RWPE1 (cell line): ENCODE results near the gene CMIP.

ENCODE experiments used
- CTCF ChIA-PET: fragments of 350-600 bp; sonication (Branson Sonifier 250); formaldehyde crosslinking; extraction: SDS; loops from one replicate; lab custom pipeline; 2021; lab: Yijun Ruan, JAX
- POLR2A ChIA-PET: fragments of 400-600 bp; formaldehyde crosslinking; extraction: SDS; loops from one replicate; lab custom pipeline; 2020; ENCODE audit warnings: antibody characterized with exemption; ENCODE audit not compliant: low non-redundant PET; lab: Yijun Ruan, JAX
- DNase-seq: peaks from one replicate; pipeline ENCODE4 v3.0.0; 2012; ENCODE audit warnings: low spot score
- H3K27ac ChIP-seq: fragments of 450-650 bp; 2 replicates; pipeline ENCODE4 v1.5.1; 2017
- TF ChIP-seq, protein P1 (sequence below): fragments of 450-650 bp; conservative IDR thresholded peaks from 2 replicates; pipeline ENCODE4 v1.5.1; 2017; ENCODE audit warnings: low read depth, mild to moderate bottlenecking

CMIP gene

DNA sequence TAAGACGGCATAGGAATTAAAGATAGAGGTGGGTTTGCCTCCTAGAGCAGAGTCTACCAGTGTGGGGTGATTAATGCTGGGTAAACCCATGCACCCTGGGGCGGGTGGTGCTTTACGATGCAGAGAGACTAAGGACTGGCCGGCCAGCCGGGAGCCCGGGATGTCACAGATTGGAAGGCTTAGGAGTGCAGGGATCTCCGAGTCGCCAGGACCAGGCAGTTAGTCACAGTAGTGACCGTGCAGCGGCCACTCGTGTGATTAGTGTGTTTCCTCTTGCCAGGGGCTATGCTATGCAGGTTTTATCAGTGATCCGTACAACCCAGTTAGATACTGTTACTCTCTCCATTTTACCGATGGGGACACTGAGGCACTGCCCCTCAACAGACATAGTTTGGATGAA is 10.4 kb downstream of the CMIP start:
- no peak overlapping the region for H3K27ac ChIP-seq
- TF ChIP-seq, protein P1, sequence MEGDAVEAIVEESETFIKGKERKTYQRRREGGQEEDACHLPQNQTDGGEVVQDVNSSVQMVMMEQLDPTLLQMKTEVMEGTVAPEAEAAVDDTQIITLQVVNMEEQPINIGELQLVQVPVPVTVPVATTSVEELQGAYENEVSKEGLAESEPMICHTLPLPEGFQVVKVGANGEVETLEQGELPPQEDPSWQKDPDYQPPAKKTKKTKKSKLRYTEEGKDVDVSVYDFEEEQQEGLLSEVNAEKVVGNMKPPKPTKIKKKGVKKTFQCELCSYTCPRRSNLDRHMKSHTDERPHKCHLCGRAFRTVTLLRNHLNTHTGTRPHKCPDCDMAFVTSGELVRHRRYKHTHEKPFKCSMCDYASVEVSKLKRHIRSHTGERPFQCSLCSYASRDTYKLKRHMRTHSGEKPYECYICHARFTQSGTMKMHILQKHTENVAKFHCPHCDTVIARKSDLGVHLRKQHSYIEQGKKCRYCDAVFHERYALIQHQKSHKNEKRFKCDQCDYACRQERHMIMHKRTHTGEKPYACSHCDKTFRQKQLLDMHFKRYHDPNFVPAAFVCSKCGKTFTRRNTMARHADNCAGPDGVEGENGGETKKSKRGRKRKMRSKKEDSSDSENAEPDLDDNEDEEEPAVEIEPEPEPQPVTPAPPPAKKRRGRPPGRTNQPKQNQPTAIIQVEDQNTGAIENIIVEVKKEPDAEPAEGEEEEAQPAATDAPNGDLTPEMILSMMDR = no peak
- ChIA-PET POLR2A (no interaction called here), CTCF (no interaction called here)
- DNase-seq = no peak

DNA sequence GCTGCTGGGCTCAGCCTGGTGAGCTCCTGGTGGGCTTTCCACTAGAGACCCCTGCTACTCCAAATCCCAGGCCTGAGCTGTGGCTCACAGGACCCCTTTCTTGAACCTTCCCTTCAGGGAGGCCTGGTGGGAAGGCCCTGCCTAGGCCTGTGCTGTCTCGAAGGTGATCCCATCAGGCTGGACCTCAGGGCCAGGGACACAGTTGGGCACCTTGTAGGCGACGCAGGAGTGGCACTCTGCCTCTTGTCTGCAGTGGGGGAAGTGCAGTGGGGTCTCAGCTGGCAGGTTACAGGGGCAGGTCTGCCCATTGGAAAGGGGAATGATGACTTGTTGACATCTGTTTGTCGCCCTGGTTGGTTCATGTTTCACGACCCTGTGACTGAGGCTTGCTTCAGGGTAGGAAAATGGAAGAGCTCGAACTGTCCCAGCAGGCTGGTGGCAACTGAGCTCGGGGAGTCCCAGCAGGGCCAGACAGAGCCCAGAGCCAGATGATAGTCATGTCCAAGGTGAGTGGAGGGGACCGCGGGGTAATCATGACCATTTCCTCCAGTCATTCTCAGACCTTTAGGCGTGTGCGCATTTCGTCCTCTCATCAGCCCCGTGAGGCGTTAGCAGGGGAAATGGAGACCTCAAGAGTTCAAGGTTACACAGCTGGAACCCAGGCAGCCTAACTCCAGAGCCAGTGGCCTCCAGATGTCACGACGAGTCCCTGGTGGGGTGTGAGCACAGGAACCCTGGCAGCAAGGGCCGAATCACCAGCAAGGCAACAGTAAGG is 11.3 kb downstream of the CMIP start:
- peak overlapping the region; percentile 57 for H3K27ac ChIP-seq
- POLR2A ChIA-PET = interaction anchor here (0.8 kb wide), 1 partner anchor 40 kb away, joined by 3 read pairs; no protein-coding TSS in a partner anchor
- no peak for DNase-seq
- CTCF ChIA-PET = no interaction called here
- TF ChIP-seq, protein P1 = no peak

DNA sequence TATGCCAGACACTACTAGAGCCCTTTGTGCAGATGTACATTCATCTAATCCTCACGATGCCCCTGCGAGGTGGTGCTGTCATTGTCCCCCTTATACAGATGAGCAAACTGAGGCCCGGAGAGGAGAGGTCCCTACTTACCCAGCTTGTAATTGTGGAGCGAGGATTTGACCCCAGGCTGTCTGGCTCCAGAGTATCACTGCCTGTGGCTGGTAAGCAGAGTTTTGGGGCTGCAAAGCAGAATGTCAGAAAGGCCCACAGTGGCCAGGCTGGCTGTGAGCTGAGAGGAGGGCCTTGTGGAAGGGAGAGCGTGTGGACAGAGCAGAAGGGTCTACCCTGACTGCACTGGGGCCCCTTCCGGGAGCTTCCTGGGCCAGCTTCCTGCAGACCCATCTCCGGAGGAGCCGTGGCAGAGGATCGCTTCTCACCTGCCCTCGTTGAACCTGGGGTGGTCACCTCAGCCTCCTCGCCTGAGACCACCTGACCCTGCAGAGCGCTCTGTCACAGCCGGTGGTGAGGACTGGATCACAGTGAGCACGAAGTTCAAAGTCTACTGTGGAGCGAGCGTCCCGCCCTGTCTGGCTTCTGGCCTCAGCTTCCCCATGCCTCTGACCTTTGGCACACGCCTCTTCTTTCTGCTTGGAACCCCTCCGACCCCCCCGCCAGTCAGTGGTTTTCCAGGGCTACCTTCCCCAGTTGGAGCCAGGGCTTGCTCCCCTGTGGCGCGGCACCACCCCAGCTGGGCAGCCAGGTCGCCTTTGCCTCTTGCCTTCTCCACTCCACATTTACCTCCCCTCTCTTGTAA is 12.1 kb downstream of the CMIP start:
- CTCF ChIA-PET = no interaction called here
- no peak for DNase-seq
- TF ChIP-seq, protein P1 = no peak
- H3K27ac ChIP-seq = peak overlapping the region; percentile 57
- POLR2A ChIA-PET = interaction anchor here (0.8 kb wide), 1 partner anchor 39 kb away, joined by 3 read pairs; no protein-coding TSS in a partner anchor

DNA sequence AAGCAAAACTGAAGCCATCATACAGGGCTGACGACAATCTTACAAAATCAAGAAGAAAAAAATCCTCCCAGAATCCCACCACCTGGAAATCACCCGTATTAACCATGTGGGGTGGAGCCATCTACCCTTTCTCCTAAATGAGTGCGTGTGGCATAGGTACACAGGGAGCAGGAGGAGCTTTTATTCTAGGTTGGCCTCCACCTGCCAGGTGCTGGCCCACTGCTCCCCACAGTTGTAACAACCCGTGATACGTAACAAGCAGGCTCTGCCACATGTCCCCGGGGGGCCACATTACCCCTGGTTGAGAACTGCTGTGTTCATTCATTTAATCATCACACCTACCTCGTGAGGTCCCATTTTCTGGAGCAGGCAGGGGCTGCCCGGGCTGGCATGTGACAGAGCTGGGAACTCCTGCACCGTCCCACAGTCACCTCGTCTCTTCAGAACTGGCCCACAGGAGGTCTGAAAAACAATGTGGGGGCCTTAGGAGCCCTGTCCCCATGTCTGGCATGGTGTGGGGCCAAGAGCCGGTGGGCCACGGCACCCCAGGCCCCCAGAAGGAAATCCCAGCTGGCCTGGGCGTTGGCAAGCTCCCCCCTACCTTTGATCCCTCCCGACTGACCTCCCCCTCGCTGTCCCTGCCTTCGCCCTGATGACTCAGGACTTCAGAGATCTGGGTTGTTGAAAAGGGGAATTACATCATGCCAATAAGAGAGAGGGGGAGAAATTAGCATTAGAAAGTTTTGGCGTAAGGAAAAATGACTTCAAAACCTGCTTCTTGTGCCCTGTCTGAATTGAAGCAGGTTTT is 12.9 kb downstream of the CMIP start:
- peak; percentile 56 for DNase-seq
- ChIA-PET CTCF (no interaction called here), POLR2A (no interaction called here)
- TF ChIP-seq, protein P1 = no peak
- H3K27ac ChIP-seq = peak overlapping the region; percentile 57

DNA sequence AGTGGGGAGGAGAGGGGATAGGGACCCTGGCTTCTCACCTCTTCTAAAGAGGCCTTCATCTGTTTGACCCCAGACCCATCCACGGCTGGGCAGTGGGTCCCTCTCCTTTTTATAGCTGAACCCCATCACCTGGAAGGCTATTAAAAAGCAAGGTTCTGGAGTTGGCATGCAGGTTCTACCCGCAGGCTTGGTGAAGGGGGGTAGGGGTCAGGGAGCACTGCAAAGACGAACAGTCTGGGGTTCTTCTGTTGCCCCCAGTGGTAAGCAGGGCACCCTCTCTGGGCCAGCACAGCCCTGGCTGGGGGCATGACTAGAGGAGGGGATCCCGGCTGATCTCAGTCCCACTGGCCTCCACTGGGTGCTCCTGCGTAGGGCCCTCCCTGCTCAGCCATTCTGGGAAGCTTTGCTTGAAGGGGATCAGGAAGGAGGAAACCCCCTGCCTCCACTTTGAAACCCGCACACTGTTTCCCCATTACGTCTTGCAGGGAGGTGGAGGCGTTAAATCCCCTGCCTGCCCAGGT is 13.6 kb downstream of the CMIP start:
- ChIA-PET POLR2A (no interaction called here), CTCF (interaction anchor here (0.5 kb wide), 1 partner anchor 34 kb away, joined by 3 read pairs; no protein-coding TSS in a partner anchor)
- H3K27ac ChIP-seq = peak overlapping the region; percentile 57
- TF ChIP-seq, protein P1 = no peak
- DNase-seq = no peak
